Measurements from ENCODE around the gene NMT2.

The NMT2 gene

GRCh38 chr10:15118615-15119014, 49.9 kb downstream of the NMT2 start:
- peak; percentile 33 for DNase-seq (ENCODE audit: low read depth)
- no peak overlapping the region for H3K4me3 ChIP-seq (ENCODE audit: low read depth, low read length)
- TF ChIP-seq CTCF (IDR thresholded peaks at IDR 0.05; ENCODE audit: insufficient read depth, low read depth, low read length, missing control alignments), result no peak

GRCh38 chr10:15116225-15116624, 52.3 kb downstream of the NMT2 start:
- no peak for TF ChIP-seq CTCF (IDR thresholded peaks at IDR 0.05; ENCODE audit: insufficient read depth, low read depth, low read length, missing control alignments)
- no peak for DNase-seq (ENCODE audit: low read depth)
- no peak overlapping the region for H3K4me3 ChIP-seq (ENCODE audit: low read depth, low read length)

- no peak overlapping the region for H3K4me3 ChIP-seq (ENCODE audit: low read depth, low read length)
- TF ChIP-seq CTCF (IDR thresholded peaks at IDR 0.05; ENCODE audit: insufficient read depth, low read depth, low read length, missing control alignments), result no peak
Observed at GRCh38 chr10:15113766-15114165, 54.7 kb downstream of the NMT2 start.

DNA sequence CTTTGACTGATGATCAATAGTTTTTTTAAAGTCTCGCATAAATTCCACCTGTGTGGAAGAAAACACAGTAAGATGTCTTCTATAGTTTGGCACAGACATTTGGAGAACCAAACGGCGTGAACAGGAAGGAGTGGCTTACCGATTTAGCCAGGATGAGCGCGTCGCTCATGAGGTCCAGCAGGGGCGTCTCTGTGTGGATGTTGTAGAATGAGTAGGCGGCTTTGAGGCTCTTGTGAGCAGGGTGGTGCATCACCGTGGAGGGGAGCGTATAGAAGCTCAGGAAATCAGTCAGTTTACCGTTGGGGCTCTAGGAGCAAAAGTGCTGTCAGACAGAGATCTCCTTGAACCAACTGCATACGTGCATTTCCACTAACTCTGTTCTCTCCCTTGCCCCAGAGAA, 55.8 kb downstream of the NMT2 start:
- no peak overlapping the region for H3K4me3 ChIP-seq (ENCODE audit: low read depth, low read length)
- no peak for TF ChIP-seq CTCF (IDR thresholded peaks at IDR 0.05; ENCODE audit: insufficient read depth, low read depth, low read length, missing control alignments)
- no peak for DNase-seq (ENCODE audit: low read depth)

More at GRCh38 chr10:15113766-15114165, 54.7 kb downstream of the NMT2 start:
- DNase-seq (ENCODE audit: low read depth), result no peak

DNA sequence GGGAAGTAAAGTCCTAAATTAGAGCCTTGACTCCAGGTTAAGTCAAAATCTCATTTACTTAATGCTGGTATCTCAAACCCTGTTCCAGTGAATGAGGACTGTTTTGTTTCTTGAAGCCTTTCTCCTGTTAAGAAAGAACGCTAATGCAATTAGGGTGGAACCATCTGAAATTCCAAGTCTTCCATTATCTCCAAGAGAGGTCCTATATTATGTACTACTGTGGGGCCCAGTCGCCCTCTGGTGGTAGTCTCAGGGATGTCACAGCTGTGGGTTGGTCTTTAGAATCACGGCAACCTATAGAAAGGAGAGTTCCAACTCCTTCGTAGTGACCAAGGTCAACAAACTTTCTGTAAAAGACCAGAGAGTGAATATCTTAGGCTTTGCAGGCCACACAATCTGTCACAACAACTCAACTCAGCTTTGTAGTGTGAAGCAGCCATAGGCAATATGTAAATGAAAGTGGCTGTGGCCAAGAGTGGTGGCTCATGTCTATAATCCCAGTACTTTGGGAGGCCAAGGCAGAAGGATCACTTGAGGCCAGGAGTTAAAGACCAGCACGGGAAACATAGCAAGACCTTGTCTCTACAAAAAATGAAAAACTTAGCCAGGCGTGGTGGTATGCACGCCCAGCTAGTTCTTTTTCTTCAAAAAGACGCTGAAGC, 62.0 kb downstream of the NMT2 start:
- no peak overlapping the region for H3K4me3 ChIP-seq (ENCODE audit: low read depth, low read length)
- TF ChIP-seq CTCF (IDR thresholded peaks at IDR 0.05; ENCODE audit: insufficient read depth, low read depth, low read length, missing control alignments), result peak; percentile 92
- DNase-seq (ENCODE audit: low read depth), result peak; percentile 75

- H3K4me3 ChIP-seq (ENCODE audit: low read depth, low read length), result no peak overlapping the region
- DNase-seq (ENCODE audit: low read depth), result no peak
- no peak for TF ChIP-seq CTCF (IDR thresholded peaks at IDR 0.05; ENCODE audit: insufficient read depth, low read depth, low read length, missing control alignments)
Observed at GRCh38 chr10:15103513-15103912, 65.0 kb downstream of the NMT2 start.

DNA sequence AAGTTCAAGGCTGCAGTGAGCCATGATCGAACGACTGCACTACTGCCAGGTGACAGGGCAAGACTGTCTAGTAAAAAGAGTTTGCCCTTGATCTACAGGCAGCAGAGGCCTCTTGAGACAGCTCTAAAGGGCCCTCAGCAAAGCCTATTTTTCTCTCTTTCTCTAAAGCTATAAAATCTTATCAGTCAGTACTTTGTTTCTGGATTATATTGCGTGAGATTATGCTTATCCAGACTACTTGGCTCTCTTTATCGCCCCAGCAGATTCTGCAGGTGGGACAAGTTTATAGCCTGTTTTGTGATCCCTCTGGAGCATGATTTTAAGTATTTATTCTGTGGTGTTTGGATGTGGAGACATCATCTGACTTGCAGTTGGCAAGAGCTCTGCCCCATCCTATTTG, 68.6 kb downstream of the NMT2 start:
- H3K4me3 ChIP-seq (ENCODE audit: low read depth, low read length), result no peak overlapping the region
- no peak for DNase-seq (ENCODE audit: low read depth)
- no peak for TF ChIP-seq CTCF (IDR thresholded peaks at IDR 0.05; ENCODE audit: insufficient read depth, low read depth, low read length, missing control alignments)
